Tibial artery (tissue), 4 donors: Measurements from ENCODE around the gene STAM2.

Source experiments
- DNase-seq, 2 donors: peaks; one replicate each; pipeline ENCODE4 v3.0.0-alpha.2; 2019
- H3K27ac ChIP-seq, 2 donors: fragments of 200-600 bp; sonication (generic) in 1 of 2; 1 replicate in 1 of 2; 2 replicates in 1 of 2; pipeline ENCODE4 v1.5.1; 2018 to 2019; ENCODE audit warnings: mild to moderate bottlenecking in 1 of 2
- H3K27me3 ChIP-seq, 2 donors: fragments of 200-600 bp; sonication (generic) in 1 of 2; one replicate each; pipeline versions ENCODE4 v1.5.1 to v1.6.0; 2016 to 2019
- H3K36me3 ChIP-seq, 3 donors: fragments of 200-600 bp; sonication (generic) in 2 of 3; one replicate each; pipeline ENCODE4 v1.5.1; 2016 to 2019; ENCODE audit warnings: mild to moderate bottlenecking in 2 of 3
- H3K4me1 ChIP-seq, 4 donors: fragments of 200-600 bp; sonication (generic) in 2 of 4; 1 replicate in 3 of 4; 2 replicates in 1 of 4; pipeline ENCODE4 v1.5.1; 2016 to 2019
- H3K4me3 ChIP-seq, 2 donors: fragments of 200-600 bp; sonication (generic) in 1 of 2; 1 replicate in 1 of 2; 2 replicates in 1 of 2; pipeline ENCODE4 v1.5.1; 2018 to 2019; ENCODE audit warnings: mild to moderate bottlenecking in 2 of 2
- H3K9me3 ChIP-seq, 3 donors: fragments of 200-600 bp; sonication (generic) in 1 of 3; one replicate each; pipeline ENCODE4 v1.5.1; 2016 to 2019
- intact Hi-C: fragments of 100-400 bp; cut with DNase I; formaldehyde crosslinking; loops from one replicate; pipeline ENCODE4 v1.15.0; 2023; ENCODE audit warnings: low total_unique reads
- TF ChIP-seq, protein P1 (sequence below), 2 experiments: fragments of 200-600 bp in 1 of 2; fragments of 450-650 bp in 1 of 2; IDR thresholded peaks; one replicate each; pipeline ENCODE4 v1.5.1; 2017 to 2019; ENCODE audit warnings: antibody characterized with exemption in 2 of 2, mild to moderate bottlenecking in 1 of 2, moderate library complexity in 1 of 2

STAM2 gene

GRCh38 chr2:152072011-152072410 is 103.6 kb downstream of the STAM2 start:
- Histone ChIP-seq H3K27ac (no peak overlapping the region), H3K4me1 (peaks cover 0 to 4% (median 2%) of the 10 kb centered on the region in 4 donors), H3K4me3 (no peak overlapping the region), H3K9me3 (no peaks in the 10 kb centered on the region), H3K27me3 (no peaks in the 10 kb centered on the region), H3K36me3 (no peaks in the 10 kb centered on the region)
- intact Hi-C loops, result no loop called here
- TF ChIP-seq, protein P1, sequence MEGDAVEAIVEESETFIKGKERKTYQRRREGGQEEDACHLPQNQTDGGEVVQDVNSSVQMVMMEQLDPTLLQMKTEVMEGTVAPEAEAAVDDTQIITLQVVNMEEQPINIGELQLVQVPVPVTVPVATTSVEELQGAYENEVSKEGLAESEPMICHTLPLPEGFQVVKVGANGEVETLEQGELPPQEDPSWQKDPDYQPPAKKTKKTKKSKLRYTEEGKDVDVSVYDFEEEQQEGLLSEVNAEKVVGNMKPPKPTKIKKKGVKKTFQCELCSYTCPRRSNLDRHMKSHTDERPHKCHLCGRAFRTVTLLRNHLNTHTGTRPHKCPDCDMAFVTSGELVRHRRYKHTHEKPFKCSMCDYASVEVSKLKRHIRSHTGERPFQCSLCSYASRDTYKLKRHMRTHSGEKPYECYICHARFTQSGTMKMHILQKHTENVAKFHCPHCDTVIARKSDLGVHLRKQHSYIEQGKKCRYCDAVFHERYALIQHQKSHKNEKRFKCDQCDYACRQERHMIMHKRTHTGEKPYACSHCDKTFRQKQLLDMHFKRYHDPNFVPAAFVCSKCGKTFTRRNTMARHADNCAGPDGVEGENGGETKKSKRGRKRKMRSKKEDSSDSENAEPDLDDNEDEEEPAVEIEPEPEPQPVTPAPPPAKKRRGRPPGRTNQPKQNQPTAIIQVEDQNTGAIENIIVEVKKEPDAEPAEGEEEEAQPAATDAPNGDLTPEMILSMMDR (IDR thresholded peaks at IDR 0.05), result no peak
- no peak for DNase-seq

DNA sequence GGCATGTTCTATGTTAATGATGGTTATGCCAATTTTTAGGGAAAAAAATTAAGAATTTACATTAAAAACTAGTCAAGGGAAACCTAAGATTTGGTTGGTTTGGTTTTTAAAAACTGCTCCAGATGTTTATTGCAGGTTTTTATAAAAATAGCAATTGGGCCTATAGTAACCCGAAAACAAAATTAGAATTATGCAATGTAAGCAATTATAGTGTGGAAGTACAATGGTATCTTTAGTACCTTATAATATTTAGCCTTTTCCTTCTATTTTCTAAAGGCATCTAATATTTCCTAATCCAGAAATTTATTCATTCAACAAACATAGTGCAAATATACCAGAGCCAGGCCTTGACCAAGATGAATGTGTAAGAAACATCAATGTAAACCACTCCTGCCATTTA is 104.0 kb downstream of the STAM2 start:
- Histone ChIP-seq H3K4me3 (no peak overlapping the region), H3K4me1 (peaks cover 0 to 4% (median 2%) of the 10 kb centered on the region in 4 donors), H3K27ac (no peak overlapping the region), H3K27me3 (no peaks in the 10 kb centered on the region), H3K9me3 (no peaks in the 10 kb centered on the region), H3K36me3 (no peaks in the 10 kb centered on the region)
- TF ChIP-seq, protein P1 (IDR thresholded peaks at IDR 0.05), result no peak
- DNase-seq, result no peak
- intact Hi-C loops, result no loop called here

GRCh38 chr2:152071092-152071491 is 104.5 kb downstream of the STAM2 start:
- no peak overlapping the region for H3K27ac ChIP-seq
- TF ChIP-seq, protein P1 (IDR thresholded peaks at IDR 0.05), result no peak
- H3K4me3 ChIP-seq, result no peak overlapping the region
- H3K27me3 ChIP-seq, result no peaks in the 10 kb centered on the region
- intact Hi-C loops, result no loop called here
- no peak for DNase-seq
- no peaks in the 10 kb centered on the region for H3K9me3 ChIP-seq
- H3K4me1 ChIP-seq, result peaks cover 0 to 4% (median 2%) of the 10 kb centered on the region in 4 donors
- no peaks in the 10 kb centered on the region for H3K36me3 ChIP-seq

DNA sequence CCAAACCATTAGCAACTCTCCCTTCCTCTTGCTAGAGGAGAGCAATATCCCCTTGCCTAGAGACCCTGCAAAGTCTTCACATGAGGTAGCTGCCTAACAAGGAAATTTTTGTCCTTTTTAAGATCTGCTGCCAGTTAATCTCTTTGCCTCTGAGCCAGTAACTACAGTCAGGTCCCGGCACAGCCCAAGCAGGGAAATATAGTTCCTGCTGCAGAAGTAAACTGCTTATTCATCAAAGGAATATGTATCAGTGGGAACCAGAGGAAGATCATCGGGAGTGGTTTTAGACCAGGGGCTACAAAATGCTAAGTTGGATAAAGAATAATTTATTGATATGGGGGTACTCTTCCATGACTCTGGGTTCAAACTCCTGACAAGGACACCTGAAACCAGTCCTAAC is 107.3 kb downstream of the STAM2 start:
- TF ChIP-seq, protein P1 (IDR thresholded peaks at IDR 0.05), result no peak
- Histone ChIP-seq H3K27me3 (no peaks in the 10 kb centered on the region), H3K4me3 (no peak overlapping the region), H3K36me3 (no peaks in the 10 kb centered on the region), H3K4me1 (peaks cover 0 to 4% (median 0%) of the 10 kb centered on the region in 4 donors), H3K9me3 (no peaks in the 10 kb centered on the region), H3K27ac (no peak overlapping the region)
- DNase-seq, result no peak
- intact Hi-C loops, result no loop called here

GRCh38 chr2:152067823-152068222 is 107.7 kb downstream of the STAM2 start:
- intact Hi-C loops, result no loop called here
- no peak for DNase-seq
- no peak overlapping the region for H3K27ac ChIP-seq
- no peaks in the 10 kb centered on the region for H3K9me3 ChIP-seq
- H3K36me3 ChIP-seq, result no peaks in the 10 kb centered on the region
- no peaks in the 10 kb centered on the region for H3K27me3 ChIP-seq
- TF ChIP-seq, protein P1 (IDR thresholded peaks at IDR 0.05), result no peak
- no peak overlapping the region for H3K4me3 ChIP-seq
- peaks cover 0 to 5% (median 0%) of the 10 kb centered on the region in 4 donors for H3K4me1 ChIP-seq
